Lower lobe of right lung (tissue), 2 donors: ENCODE measurements around the gene MPG. TPM values are rescaled to one million over a fixed set of nuclear protein-coding genes. Genes with fewer than 3 reads are reported as not detected.
"Not testable (repeated sequence)": the region's sequence is repeated elsewhere in the genome, so short reads cannot be mapped to it uniquely, and the experiment has no call there.

Experiments
- ATAC-seq, 2 donors: fragments of 200-7000 bp; cut with Tn5 transposase; one replicate each; pipeline ENCODE4 v1.9.1; 2020 to 2022; ENCODE audit warnings: mild to moderate bottlenecking in 2 of 2, moderate library complexity in 2 of 2
- DNase-seq: peaks from one replicate; pipeline ENCODE4 v3.0.0-alpha.2; 2020
- H3K27ac ChIP-seq: fragments of 200-600 bp; one replicate; pipeline ENCODE4 v1.8.0; 2022
- H3K27me3 ChIP-seq: fragments of 200-600 bp; one replicate; pipeline ENCODE4 v1.8.0; 2022; ENCODE audit warnings: low read depth
- H3K36me3 ChIP-seq: fragments of 200-600 bp; one replicate; pipeline ENCODE4 v1.8.0; 2022; ENCODE audit warnings: mild to moderate bottlenecking
- H3K4me1 ChIP-seq: fragments of 200-600 bp; one replicate; pipeline ENCODE4 v1.8.0; 2022
- H3K4me3 ChIP-seq: fragments of 200-600 bp; one replicate; pipeline ENCODE4 v1.8.0; 2022; ENCODE audit warnings: mild to moderate bottlenecking
- H3K9me3 ChIP-seq: fragments of 200-600 bp; one replicate; pipeline ENCODE4 v1.8.0; 2022
- CTCF ChIP-seq: fragments of 200-600 bp; IDR thresholded peaks from one replicate; pipeline ENCODE4 v1.8.0; 2022; ENCODE audit warnings: antibody characterized with exemption, mild to moderate bottlenecking
- intact Hi-C: fragments of 100-400 bp; cut with DNase I; formaldehyde crosslinking; loops from one replicate; pipeline ENCODE4 v1.11.0; 2022
- total RNA-seq: library from RNA; stranded (reverse); fragmentation: NEBNext Ultra II Directional; extraction: Animal tissue kit (Norgen Biotek cat#: 25700); gene quantifications from one replicate; pipeline ENCODE4 v1.2.1, GENCODE V29; 2021
- donor health status: DM: no; HTN: yes; CAD: no; lungs with severe emphysema.

MPG gene
- total RNA-seq, 1 donor from 2014 or later = 38.5 TPM

- H3K36me3 ChIP-seq = peaks cover 38% of the 10 kb centered on the region
- no peak overlapping the region for H3K27ac ChIP-seq
- TF ChIP-seq CTCF = no peak
- intact Hi-C loops = no loop called here
- no peaks in the 10 kb centered on the region for H3K9me3 ChIP-seq
- ATAC-seq (no peak), DNase-seq (no peak)
- no peak overlapping the region for H3K4me3 ChIP-seq
- no peaks in the 10 kb centered on the region for H3K4me1 ChIP-seq
- no peaks in the 10 kb centered on the region for H3K27me3 ChIP-seq
Measured at GRCh38 chr16:118857-119256, 40.8 kb downstream of the MPG start.

- intact Hi-C loops = no loop called here
- Histone ChIP-seq H3K4me3 (no peak overlapping the region), H3K36me3 (peaks cover 36% of the 10 kb centered on the region), H3K4me1 (no peaks in the 10 kb centered on the region), H3K27me3 (no peaks in the 10 kb centered on the region), H3K27ac (no peak overlapping the region), H3K9me3 (no peaks in the 10 kb centered on the region)
- DNase-seq (no peak), ATAC-seq (no peak)
- no peak for TF ChIP-seq CTCF
Measured at GRCh38 chr16:119295-119694, 41.3 kb downstream of the MPG start.

GRCh38 chr16:119835-120491, 41.9 kb downstream of the MPG start:
- no peak for DNase-seq
- no peak overlapping the region for H3K4me3 ChIP-seq
- no peak for TF ChIP-seq CTCF
- peaks cover 35% of the 10 kb centered on the region for H3K36me3 ChIP-seq
- H3K9me3 ChIP-seq = no peaks in the 10 kb centered on the region
- no peak overlapping the region for H3K27ac ChIP-seq
- ATAC-seq = no peak
- no peaks in the 10 kb centered on the region for H3K27me3 ChIP-seq
- H3K4me1 ChIP-seq = no peaks in the 10 kb centered on the region
- intact Hi-C loops = no loop called here

- Histone ChIP-seq H3K27ac (no peak overlapping the region), H3K4me3 (no peak overlapping the region), H3K4me1 (no peaks in the 10 kb centered on the region), H3K27me3 (no peaks in the 10 kb centered on the region), H3K36me3 (peaks cover 33% of the 10 kb centered on the region), H3K9me3 (no peaks in the 10 kb centered on the region)
- TF ChIP-seq CTCF = no peak
- ATAC-seq = no peak
- no peak for DNase-seq
- intact Hi-C loops = no loop called here
Measured at GRCh38 chr16:120756-121155, 42.7 kb downstream of the MPG start.

- ATAC-seq (no peak), DNase-seq (no peak)
- Histone ChIP-seq H3K4me1 (no peaks in the 10 kb centered on the region), H3K4me3 (no peak overlapping the region), H3K27me3 (no peaks in the 10 kb centered on the region), H3K9me3 (no peaks in the 10 kb centered on the region), H3K27ac (no peak overlapping the region), H3K36me3 (peaks cover 24% of the 10 kb centered on the region)
- no peak for TF ChIP-seq CTCF
- intact Hi-C loops = no loop called here
Measured at GRCh38 chr16:122361-122760, 44.3 kb downstream of the MPG start.

GRCh38 chr16:123558-124350, 45.7 kb downstream of the MPG start:
- H3K27me3 ChIP-seq, ATAC-seq, DNase-seq, H3K4me3 ChIP-seq, intact Hi-C loops, H3K9me3 ChIP-seq, H3K4me1 ChIP-seq, H3K27ac ChIP-seq: not testable (repeated sequence)
- peaks cover 22% of the 10 kb centered on the region for H3K36me3 ChIP-seq
